ENCODE measurements around the gene STAB2.

Gene STAB2

GRCh38 chr12:103548622-103549601 lies 38.2 kb upstream of the STAB2 start:
- Histone ChIP-seq H3K27me3 (ENCODE audit: low read length) (no peaks in the 10 kb centered on the region), H3K4me2 (ENCODE audit: low read depth, low read length, poor library complexity, severe bottlenecking) (no peak overlapping the region), H3K79me2 (ENCODE audit: insufficient read depth, low read length) (no peaks in the 10 kb centered on the region), H3K9me2 (replicated peaks; ENCODE audit: insufficient read depth, low read length) (no peaks in the 10 kb centered on the region), H3K36me3 (ENCODE audit: low read length) (no peaks in the 10 kb centered on the region), H3K27ac (ENCODE audit: low read depth, low read length) (no peak overlapping the region), H3K4me3 (ENCODE audit: insufficient read depth, low read length, poor library complexity, severe bottlenecking) (no peak overlapping the region), H2AFZ (ENCODE audit: low read depth, low read length, severe bottlenecking) (no peak overlapping the region), H3F3A (ENCODE audit: insufficient read depth) (no peaks in the 10 kb centered on the region), H4K20me1 (ENCODE audit: low read depth, low read length) (no peaks in the 10 kb centered on the region), H3K9ac (ENCODE audit: low read length) (no peak overlapping the region), H3K9me3 (ENCODE audit: insufficient read depth, low read length) (no peaks in the 10 kb centered on the region)
- TF ChIP-seq CTCF (IDR thresholded peaks at IDR 0.05; ENCODE audit: insufficient read depth, low read length, poor library complexity, severe bottlenecking) (peak; percentile 86), EZH2phosphoT487 (conservative IDR thresholded peaks at IDR 0.05; ENCODE audit: low read length) (no peak)

- Histone ChIP-seq H3K4me2 (ENCODE audit: low read depth, low read length, poor library complexity, severe bottlenecking) (no peak overlapping the region), H3K9ac (ENCODE audit: low read length) (no peak overlapping the region), H4K20me1 (ENCODE audit: low read depth, low read length) (no peaks in the 10 kb centered on the region), H3K9me3 (ENCODE audit: insufficient read depth, low read length) (no peaks in the 10 kb centered on the region), H3K36me3 (ENCODE audit: low read length) (no peaks in the 10 kb centered on the region), H3K9me2 (replicated peaks; ENCODE audit: insufficient read depth, low read length) (no peaks in the 10 kb centered on the region), H3K79me2 (ENCODE audit: insufficient read depth, low read length) (no peaks in the 10 kb centered on the region), H2AFZ (ENCODE audit: low read depth, low read length, severe bottlenecking) (no peak overlapping the region), H3K27ac (ENCODE audit: low read depth, low read length) (no peak overlapping the region), H3F3A (ENCODE audit: insufficient read depth) (no peaks in the 10 kb centered on the region), H3K27me3 (ENCODE audit: low read length) (no peaks in the 10 kb centered on the region), H3K4me3 (ENCODE audit: insufficient read depth, low read length, poor library complexity, severe bottlenecking) (no peak overlapping the region)
- no peak for TF ChIP-seq CTCF (IDR thresholded peaks at IDR 0.05; ENCODE audit: insufficient read depth, low read length, poor library complexity, severe bottlenecking)
Observed at GRCh38 chr12:103556890-103557627, 30.0 kb upstream of the STAB2 start.

GRCh38 chr12:103557628-103558010 lies 29.5 kb upstream of the STAB2 start:
- Histone ChIP-seq H2AFZ (ENCODE audit: low read depth, low read length, severe bottlenecking) (no peak overlapping the region), H3K27ac (ENCODE audit: low read depth, low read length) (no peak overlapping the region), H3K9me2 (replicated peaks; ENCODE audit: insufficient read depth, low read length) (no peaks in the 10 kb centered on the region), H3K27me3 (ENCODE audit: low read length) (no peaks in the 10 kb centered on the region), H4K20me1 (ENCODE audit: low read depth, low read length) (no peaks in the 10 kb centered on the region), H3F3A (ENCODE audit: insufficient read depth) (no peaks in the 10 kb centered on the region), H3K4me3 (ENCODE audit: insufficient read depth, low read length, poor library complexity, severe bottlenecking) (no peak overlapping the region), H3K9ac (ENCODE audit: low read length) (no peak overlapping the region), H3K36me3 (ENCODE audit: low read length) (no peaks in the 10 kb centered on the region), H3K9me3 (ENCODE audit: insufficient read depth, low read length) (no peaks in the 10 kb centered on the region), H3K79me2 (ENCODE audit: insufficient read depth, low read length) (no peaks in the 10 kb centered on the region), H3K4me2 (ENCODE audit: low read depth, low read length, poor library complexity, severe bottlenecking) (no peak overlapping the region)
- no peak for TF ChIP-seq EZH2phosphoT487 (conservative IDR thresholded peaks at IDR 0.05; ENCODE audit: low read length)
- no peak for TF ChIP-seq CTCF (IDR thresholded peaks at IDR 0.05; ENCODE audit: insufficient read depth, low read length, poor library complexity, severe bottlenecking)

Measured in SU-DHL-6 (cell line).